HUES64 (cell line): ENCODE data around the gene CORT.
"Not testable (repeated sequence)": the region's sequence is repeated elsewhere in the genome, so short reads cannot be mapped to it uniquely, and the experiment has no call there.

ENCODE experiments used
- H3K27ac ChIP-seq: 2 replicates; pipeline ENCODE4 v1.7.0; 2013; ENCODE audit warnings: low read depth, low read length, inconsistent platforms
- H3K27me3 ChIP-seq: 2 replicates; pipeline ENCODE4 v1.6.1; 2013; ENCODE audit warnings: mild to moderate bottlenecking, low read length; ENCODE audit not compliant: insufficient read depth
- H3K36me3 ChIP-seq: 2 replicates; pipeline ENCODE4 v1.6.1; 2013; ENCODE audit warnings: mild to moderate bottlenecking, low read length; ENCODE audit not compliant: insufficient read depth
- H3K4me1 ChIP-seq: 2 replicates; pipeline ENCODE4 v1.6.1; 2013; ENCODE audit warnings: mild to moderate bottlenecking, low read length, moderate library complexity; ENCODE audit not compliant: insufficient read depth
- H3K4me3 ChIP-seq: 2 replicates; pipeline ENCODE4 v1.5.1; 2013; ENCODE audit warnings: mild to moderate bottlenecking, low read length, moderate library complexity
- H3K9ac ChIP-seq: 2 replicates; pipeline ENCODE4 v1.6.1; 2013; ENCODE audit warnings: mild to moderate bottlenecking, low read depth, low read length
- H3K9me3 ChIP-seq: 2 replicates; pipeline ENCODE4 v1.6.1; 2013; ENCODE audit warnings: low read depth, low read length; ENCODE audit not compliant: insufficient read depth
- WGBS: fragments of 150-250, 120-280 bp; methylation state at CpG from one replicate; pipeline ENCODE4 v1.1.7; 2013; ENCODE audit warnings: missing lambda C conversion rate; 5-methylcytosine and 5-hydroxymethylcytosine counted together

The CORT gene

DNA sequence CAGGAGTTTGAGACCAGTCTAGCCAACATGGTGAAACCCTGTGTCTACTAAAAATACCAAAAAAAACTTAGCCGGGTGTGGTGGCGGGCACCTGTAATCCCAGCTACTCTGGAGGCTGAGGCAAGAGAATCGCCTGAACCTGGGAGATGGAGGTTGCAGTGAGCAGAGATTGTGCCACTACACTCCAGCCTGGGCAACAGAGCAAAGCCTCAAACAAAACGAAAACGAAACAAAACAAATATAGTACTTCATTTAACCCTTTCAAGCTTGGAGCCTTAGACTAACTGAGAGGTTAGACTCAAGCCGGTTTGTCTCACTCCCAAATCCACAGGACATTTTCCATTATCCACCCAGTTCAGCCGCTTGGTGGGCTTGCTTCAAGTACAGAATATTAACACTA is 7.6 kb downstream of the CORT start:
- H3K9me3 ChIP-seq, H3K4me3 ChIP-seq, H3K27me3 ChIP-seq, H3K27ac ChIP-seq, H3K4me1 ChIP-seq, H3K9ac ChIP-seq: not testable (repeated sequence)
- peaks cover 40% of the 10 kb centered on the region for H3K36me3 ChIP-seq
- WGBS, result 94% methylated on average over 7 of the region's 7 CpGs

DNA sequence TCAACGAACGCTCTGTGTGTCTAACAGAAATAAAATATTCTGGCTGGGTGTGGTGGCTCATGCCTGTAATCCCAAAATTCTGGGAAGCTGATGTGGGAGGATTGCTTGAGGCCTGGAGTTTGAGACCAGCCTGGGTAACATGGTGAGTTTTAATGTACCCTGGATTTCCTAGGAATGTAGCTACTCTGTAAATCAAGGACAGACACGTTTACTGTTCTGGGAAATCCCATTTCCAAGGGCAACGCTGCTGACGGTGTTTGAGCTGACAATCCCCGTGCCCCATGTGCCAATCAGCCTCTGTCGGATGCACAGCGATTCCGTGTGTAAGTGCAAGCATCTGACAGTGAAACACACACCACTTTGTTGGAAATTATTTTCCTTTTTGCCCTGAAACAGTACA is 8.0 kb downstream of the CORT start:
- H3K27ac ChIP-seq, result no peak overlapping the region
- no peaks in the 10 kb centered on the region for H3K27me3 ChIP-seq
- H3K4me1 ChIP-seq, result no peaks in the 10 kb centered on the region; the same call in 1 of the 2 replicates
- no peak overlapping the region for H3K9ac ChIP-seq
- peaks cover 44% of the 10 kb centered on the region for H3K36me3 ChIP-seq
- H3K4me3 ChIP-seq, result no peak overlapping the region
- H3K9me3 ChIP-seq, result no peaks in the 10 kb centered on the region
- WGBS, result 94% methylated on average over 9 of the region's 9 CpGs

- H3K27ac ChIP-seq, result no peak overlapping the region
- no peak overlapping the region for H3K9ac ChIP-seq
- H3K4me3 ChIP-seq, result no peak overlapping the region
- no peaks in the 10 kb centered on the region; the same call in 1 of the 2 replicates for H3K4me1 ChIP-seq
- 88% methylated on average over 3 of the region's 3 CpGs for WGBS
- H3K9me3 ChIP-seq, result no peaks in the 10 kb centered on the region
- H3K36me3 ChIP-seq, result peaks cover 54% of the 10 kb centered on the region
- no peaks in the 10 kb centered on the region for H3K27me3 ChIP-seq
Measured at GRCh38 chr1:10459184-10459583, 9.4 kb downstream of the CORT start.

- Histone ChIP-seq H3K36me3 (peaks cover 76% of the 10 kb centered on the region), H3K9ac (no peak overlapping the region), H3K9me3 (no peaks in the 10 kb centered on the region), H3K4me3 (no peak overlapping the region), H3K27me3 (no peaks in the 10 kb centered on the region), H3K27ac (no peak overlapping the region), H3K4me1 (no peaks in the 10 kb centered on the region; the same call in 1 of the 2 replicates)
- WGBS, result 96% methylated on average over 2 of the region's 2 CpGs
Measured at GRCh38 chr1:10467078-10467477, 17.2 kb downstream of the CORT start.

- no peak overlapping the region for H3K27ac ChIP-seq
- no peak overlapping the region for H3K4me3 ChIP-seq
- WGBS, result 100% methylated on average over 3 of the region's 4 CpGs
- peaks cover 5% of the 10 kb centered on the region for H3K4me1 ChIP-seq
- H3K9me3 ChIP-seq, result no peaks in the 10 kb centered on the region
- H3K27me3 ChIP-seq, result no peaks in the 10 kb centered on the region
- peaks cover 49% of the 10 kb centered on the region for H3K36me3 ChIP-seq
- no peak overlapping the region for H3K9ac ChIP-seq
Measured at GRCh38 chr1:10470043-10470442, 20.2 kb downstream of the CORT start.

DNA sequence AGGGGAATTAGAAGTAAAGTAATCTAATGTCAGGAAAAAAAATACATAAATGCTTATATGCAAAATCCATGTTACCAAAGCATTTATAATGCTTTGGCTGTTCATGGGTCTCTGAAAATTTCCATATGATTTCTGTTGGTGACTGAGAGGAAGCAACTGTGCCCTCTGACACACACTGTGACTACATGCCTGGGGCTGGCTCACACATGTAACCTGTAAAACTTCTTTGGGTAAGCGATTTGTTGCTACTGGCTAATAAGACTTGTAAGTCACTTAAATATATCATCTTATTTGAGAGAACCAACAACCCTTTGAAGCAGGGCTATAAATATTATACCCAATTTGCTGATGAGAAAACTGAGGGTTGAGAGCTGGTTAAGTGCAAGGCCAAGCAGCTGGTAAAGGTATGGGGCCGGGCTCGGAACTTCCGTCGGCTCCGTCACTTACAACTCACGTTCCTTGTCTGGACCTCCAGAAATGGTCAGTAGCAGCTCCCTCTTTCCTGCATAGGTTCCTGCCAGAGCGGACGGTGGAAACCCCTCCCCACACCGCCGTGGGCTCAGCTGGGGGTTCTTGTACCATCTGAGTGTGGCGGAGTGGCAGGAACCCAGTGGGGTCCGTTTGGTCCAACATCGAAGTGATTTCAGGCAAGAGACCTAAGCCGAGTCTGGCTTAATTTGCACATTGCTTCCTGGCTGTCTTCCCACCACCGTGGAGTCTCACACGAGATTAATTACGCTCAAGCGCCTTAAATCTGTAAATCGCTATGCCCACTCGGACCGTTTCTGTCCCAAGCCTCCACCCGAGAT is 21.8 kb downstream of the CORT start:
- Histone ChIP-seq H3K27ac (peak overlapping the region; percentile 63; the same call in 1 of the 2 replicates), H3K4me1 (peaks cover 12% of the 10 kb centered on the region), H3K36me3 (peaks cover 33% of the 10 kb centered on the region), H3K9me3 (no peaks in the 10 kb centered on the region), H3K27me3 (no peaks in the 10 kb centered on the region), H3K4me3 (peak overlapping the region; percentile 92), H3K9ac (peak overlapping the region; percentile 84)
- WGBS, result 3% methylated on average over 22 of the region's 23 CpGs

DNA sequence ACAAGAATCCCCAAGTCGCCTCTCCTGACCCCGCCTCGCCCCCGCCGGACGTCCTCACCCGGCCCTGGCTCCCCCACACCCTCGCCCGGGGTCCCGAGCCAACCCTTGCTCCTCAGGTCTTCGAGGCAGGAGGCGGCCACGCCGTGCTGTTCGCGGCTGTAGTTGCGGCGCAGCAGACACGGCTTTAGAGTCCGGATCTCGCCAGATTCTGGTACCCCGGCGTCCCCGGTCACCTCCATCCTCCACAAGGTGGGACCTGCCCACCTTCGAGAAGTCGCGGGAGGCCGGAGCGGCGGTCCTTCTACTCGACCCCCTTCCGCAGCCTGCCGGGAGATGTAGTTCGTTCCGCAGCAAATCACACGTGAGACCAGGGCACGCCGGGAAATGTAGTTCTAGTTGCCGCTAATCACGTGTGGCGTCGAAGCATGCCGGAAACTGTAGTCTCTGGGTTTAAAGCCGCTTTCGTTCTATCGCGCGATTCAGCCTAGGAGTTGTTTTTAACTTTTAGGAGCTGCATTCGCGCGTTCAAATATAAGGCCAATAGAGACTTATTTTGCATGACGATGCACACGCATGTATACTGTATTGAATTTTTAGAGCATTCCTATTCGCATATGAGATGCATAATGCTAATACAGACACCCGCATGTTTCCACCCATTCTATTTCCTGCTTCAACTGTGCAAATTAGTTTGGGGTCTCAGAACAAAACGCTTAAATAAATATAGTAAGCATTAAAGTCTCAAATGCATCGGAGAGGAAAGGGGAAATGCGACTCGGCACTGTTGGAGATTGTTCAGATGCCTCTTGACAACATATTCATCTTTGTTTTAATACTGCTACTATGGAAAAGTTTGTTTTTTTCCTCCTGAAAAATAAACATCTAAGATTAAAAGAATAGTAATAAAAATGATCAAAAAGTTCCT is 22.7 kb downstream of the CORT start, which contains the start of gene DFFA:
Gene DFFA, minus strand, starts transcription at position 310 of the 925 bp plus-strand sequence. Its CDS starts 71 bp downstream, at position 239.
- peak within 1 kb of the TSS; percentile 63; the same call in 1 of the 2 replicates for H3K27ac ChIP-seq
- peak within 1 kb of the TSS; percentile 84 for H3K9ac ChIP-seq
- H3K27me3 ChIP-seq, result no peaks in the 10 kb centered on the region
- peaks cover 25% of the 10 kb centered on the region for H3K36me3 ChIP-seq
- H3K9me3 ChIP-seq, result no peaks in the 10 kb centered on the region
- peaks cover 12% of the 10 kb centered on the region for H3K4me1 ChIP-seq
- peak within 1 kb of the TSS; percentile 92 for H3K4me3 ChIP-seq
- 1% methylated on average over 57 of the region's 59 CpGs for WGBS

DNA sequence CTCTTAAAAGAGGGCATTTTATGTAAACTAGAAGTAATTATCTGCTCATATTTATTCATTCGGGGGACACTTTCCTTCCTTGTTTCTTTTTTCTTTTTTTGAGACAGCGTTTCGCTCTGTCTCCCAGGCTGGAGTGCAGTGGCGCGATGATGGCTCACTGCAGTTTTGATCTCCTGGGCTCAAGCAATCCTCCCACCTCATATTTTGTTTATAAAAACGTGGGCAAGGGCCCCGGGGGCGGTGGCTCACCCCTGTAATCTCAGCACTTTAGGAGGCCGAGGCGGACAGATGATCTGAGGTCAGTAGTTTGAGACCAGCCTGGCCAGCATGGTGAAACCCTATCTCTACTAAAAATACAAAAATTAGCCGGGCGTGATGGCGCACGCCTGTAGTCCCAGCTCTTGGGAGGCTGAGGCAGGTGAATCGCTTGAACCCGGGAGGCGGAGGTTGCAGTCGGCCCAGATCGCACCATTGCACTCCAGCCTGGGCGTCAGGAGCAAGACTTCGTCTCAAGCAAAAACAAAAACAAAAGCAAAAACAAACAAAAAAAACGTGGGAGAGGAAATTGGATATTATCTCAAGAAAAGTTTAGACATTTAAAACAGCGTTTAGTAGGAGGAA is 23.4 kb downstream of the CORT start:
- Histone ChIP-seq H3K27me3 (no peaks in the 10 kb centered on the region), H3K27ac (no peak overlapping the region), H3K36me3 (peaks cover 17% of the 10 kb centered on the region), H3K4me3 (peak overlapping the region; percentile 92; the same call in 1 of the 2 replicates), H3K4me1 (peaks cover 12% of the 10 kb centered on the region), H3K9ac (peak overlapping the region; percentile 69; the same call in 1 of the 2 replicates), H3K9me3 (no peaks in the 10 kb centered on the region)
- 96% methylated on average over 21 of the region's 23 CpGs for WGBS

- H3K36me3 ChIP-seq, H3K9me3 ChIP-seq, H3K27me3 ChIP-seq, H3K27ac ChIP-seq, H3K9ac ChIP-seq: not testable (repeated sequence)
- H3K4me1 ChIP-seq, result peaks cover 12% of the 10 kb centered on the region
- peak overlapping the region; percentile 99 for H3K4me3 ChIP-seq
- WGBS, result 94% methylated on average over 10 of the region's 10 CpGs
Measured at GRCh38 chr1:10474309-10474612, 24.4 kb downstream of the CORT start.

DNA sequence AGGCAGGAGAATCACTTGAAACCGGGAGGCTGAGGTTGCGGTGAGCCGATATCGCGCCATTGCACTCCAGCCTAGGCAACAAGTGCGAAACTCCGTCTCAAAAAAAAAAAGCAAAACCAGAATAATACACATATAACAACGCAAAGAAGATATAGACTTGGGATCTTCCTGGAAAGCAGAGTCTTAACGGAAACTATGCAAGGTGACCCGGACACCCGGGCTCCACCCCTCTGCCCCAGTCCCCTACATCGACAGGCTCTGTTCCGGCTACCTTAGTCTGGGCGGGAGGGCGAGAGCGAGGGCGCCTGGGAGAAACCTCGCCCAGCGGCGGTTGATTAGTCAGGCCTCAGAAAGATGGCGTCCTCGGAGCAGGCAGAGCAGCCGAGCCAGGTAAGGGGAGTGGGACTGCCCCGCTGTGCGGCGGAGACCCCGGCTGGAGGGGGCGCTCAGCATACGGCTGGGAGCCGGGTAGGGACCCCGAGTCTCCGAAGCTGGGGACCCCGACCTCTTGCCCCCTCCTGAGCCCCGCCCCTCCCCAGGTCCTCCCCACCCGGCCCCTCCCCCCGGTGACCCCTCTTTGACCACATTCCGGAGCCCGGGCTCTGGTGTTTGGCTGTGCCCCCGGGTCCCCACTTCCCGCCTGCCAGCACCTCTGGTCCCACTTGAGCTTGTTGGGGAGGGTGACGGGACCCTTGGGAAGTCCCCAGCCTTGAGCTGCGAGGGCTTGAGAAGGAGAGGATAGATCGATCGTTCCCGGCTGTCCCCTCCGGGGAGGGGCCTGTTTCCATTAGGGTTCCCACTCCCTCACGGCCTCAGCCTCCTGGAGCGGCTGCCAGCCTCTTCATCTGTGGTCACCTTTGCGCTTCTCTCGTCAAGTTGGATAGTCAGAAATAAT is 25.0 kb downstream of the CORT start, which contains the start of gene PEX14:
Gene PEX14, plus strand, starts transcription at position 338 of the 895 bp plus-strand sequence. Its CDS starts 17 bp downstream, at position 355.
- no peaks in the 10 kb centered on the region for H3K9me3 ChIP-seq
- H3K27me3 ChIP-seq, result no peaks in the 10 kb centered on the region
- H3K4me3 ChIP-seq, result peak within 1 kb of the TSS; percentile 99
- peak within 1 kb of the TSS; percentile 66; the same call in 1 of the 2 replicates for H3K27ac ChIP-seq
- peaks cover 3% of the 10 kb centered on the region for H3K36me3 ChIP-seq
- peaks cover 12% of the 10 kb centered on the region for H3K4me1 ChIP-seq
- WGBS, result 13% methylated on average over 47 of the region's 50 CpGs
- H3K9ac ChIP-seq, result peak within 1 kb of the TSS; percentile 88
